NCI-H146 treated with DMSO at 0.1 percent for 48 hours (cell line): ENCODE measurements around the gene CASZ1.

Experiments
- DNase-seq: peaks from one replicate; lab custom pipeline; 2025; ENCODE audit not compliant: unreplicated experiment; lab: John Stamatoyannopoulos, UW

The CASZ1 gene

DNA sequence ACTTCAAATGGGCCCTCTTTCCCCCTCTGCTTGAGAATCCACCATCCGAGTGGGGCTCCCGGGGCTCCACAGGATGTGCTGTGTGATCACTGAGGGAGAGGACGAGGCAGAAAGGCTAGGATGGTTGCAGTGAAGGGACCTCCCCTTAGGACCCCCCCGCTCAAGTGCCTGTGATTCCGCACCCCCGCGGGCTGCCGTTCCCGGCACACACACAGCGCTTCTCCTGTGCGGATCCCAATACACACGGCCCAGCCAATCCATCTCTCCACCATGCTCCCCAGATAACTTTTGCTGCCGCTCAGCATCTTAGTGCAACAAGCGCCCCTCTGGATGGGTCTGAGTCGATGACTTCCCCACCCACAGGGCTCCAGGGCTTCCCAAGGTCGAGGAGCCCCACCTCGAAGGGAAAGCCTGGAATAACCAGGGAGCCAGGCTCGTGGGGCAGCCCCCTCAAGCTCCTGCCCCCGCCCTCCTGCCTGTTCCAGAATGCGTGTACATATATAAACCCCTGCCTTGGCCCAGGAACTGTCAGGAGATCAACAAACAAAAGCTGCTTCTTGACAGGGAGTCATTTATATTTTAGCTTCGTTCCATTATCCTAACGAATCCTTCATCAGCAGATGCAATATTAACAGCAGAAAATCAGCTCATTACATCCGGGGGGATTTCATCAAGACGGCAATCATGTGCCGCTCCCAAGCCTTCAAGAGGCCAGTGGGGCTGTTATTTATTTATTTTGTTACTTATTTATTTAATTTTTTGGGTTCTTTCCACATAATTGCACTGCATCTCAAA lies 83.7 kb downstream of the CASZ1 start:
- DNase-seq = no peak

DNA sequence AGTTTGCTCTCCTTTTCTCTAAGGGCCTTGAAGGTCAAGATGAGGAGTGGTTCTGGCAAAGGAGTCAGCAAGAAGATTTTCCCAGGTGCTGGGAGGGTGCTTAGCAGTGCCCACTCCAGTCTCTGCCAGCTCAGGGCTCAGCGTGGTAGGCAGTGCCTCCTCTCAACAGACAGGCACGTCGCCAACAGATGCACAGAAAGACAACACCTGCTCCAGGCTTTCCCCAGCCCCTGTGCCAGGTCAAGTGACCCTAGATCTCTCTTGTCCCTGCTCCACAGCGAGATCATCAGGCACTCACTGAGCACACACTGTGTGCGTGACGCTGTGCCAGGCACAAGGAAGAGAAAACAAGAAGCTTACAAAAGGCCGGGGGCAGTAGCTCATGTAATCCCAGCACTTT lies 86.0 kb downstream of the CASZ1 start:
- DNase-seq = no peak

DNA sequence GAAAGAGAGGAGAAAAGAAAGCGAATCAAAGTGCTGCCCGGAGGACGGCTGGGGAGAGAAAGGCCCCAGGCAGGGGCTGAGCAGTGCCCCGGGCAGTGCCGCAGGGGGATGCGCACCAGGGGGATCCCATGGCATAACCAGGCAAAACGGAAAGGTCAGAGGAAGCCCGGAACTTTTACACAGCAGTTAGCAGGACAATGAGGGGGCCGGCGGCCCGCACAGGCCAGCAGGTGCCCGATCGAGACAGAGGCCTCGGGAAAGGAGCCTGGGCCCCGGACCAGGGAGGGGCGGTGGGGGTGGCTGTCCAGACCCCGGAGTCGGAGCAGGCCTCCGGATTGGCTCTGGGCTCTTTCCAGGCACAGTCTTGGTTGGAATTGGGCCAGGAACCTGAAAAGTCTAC lies 86.8 kb downstream of the CASZ1 start:
- no peak for DNase-seq

DNA sequence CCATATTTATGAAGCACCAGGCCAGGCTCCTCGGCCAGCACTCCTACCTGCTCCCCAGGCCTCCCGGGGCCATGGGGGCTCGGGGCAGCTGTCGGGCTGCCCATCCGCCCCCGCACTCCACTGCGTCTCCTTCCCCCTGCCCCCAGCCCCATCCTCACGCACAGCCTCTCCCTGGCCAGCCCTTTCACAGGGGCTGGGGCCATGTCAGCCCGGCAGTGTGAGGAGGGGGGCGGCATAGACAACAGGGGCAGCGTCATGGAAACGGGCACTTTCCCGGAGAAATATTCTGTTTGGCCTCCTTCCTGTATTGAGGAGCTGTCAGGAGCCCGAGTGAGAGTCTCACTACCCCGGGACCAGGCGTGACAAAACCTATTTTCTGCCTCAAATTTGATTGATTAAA lies 87.3 kb downstream of the CASZ1 start:
- DNase-seq = no peak

DNA sequence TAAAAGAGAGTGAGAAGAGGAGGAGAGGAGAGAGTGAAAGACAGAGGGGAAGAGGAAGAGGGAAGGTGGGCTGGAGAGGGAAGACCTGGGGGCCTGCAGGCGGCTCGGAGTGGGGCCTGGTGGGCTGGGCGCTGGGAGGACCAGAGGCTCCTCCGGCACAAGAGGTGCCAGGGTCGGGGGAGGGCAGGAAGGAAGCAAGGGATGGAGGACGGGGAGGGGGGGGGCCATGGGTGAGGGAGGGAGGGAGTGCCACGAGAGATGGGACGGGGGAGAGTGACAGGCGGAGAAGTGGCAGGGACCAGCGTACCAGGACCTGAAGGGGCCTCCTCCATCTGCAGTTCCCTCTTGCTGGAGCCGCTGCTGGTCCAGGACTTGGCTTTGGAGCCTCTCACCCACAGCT lies 87.7 kb downstream of the CASZ1 start:
- no peak for DNase-seq

DNA sequence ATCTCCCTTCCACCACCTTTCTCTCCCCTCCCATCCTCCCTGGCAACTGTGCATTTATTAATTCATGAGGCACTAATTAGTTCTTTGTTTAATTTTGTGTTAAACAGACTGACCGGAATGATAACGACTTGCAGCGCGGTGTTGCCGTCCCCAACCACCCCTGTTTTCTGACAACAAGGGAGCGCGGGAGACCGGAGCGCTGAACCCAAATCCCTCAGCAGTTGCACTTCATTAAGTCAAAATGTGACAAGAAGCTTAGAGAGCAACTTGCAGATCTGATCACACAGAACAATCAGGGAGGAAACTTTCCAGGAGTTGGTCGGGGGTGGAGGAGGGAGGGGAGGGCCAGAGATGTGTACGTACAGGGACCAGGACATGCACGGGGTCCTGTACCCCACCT lies 89.2 kb downstream of the CASZ1 start:
- DNase-seq = no peak

DNA sequence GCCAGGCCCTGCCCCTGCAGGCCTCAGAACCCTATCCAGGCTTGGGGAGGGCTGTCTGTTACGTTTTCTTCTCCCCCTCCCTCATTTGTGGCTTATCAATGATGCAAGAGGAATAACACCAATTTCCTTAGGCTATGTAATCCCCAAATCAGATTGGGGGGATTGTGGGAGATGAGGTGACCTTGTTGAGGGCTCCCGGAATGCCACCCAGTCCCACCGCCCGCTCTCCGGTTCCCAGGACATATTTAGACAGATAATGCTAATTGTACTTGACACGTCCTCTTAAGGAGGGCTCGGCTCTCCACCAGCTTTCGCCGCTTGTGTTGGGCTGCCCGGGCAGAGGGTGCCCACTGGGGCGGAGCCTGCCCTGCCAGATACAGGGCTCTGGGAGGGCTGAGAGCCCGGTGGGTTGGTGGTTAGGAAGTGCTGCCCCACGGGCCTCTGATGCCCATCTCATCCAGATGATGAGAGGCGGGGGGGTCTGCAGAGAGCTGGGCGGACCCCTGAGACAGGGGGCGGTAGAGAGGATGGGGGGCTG lies 90.0 kb downstream of the CASZ1 start:
- no peak for DNase-seq

DNA sequence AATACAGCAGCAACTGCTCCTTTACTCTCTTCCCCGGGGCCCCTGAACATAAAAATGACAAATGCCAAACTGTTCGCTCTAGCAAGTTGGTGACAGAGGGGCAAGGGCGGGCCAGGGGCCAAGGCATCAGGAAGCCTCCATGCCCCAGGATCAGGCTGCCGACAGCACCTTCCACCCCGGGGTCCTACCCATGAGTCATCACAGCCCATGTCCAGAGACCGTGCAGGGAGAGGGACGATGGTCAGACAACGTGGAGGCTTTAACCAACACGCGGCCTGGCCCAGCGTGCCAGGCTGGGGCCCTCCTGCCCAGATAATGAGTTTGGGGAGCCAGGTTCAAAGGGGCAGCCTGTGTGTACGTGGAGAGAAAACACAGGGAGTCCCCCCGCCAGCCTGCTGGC lies 90.5 kb downstream of the CASZ1 start:
- DNase-seq = no peak

DNA sequence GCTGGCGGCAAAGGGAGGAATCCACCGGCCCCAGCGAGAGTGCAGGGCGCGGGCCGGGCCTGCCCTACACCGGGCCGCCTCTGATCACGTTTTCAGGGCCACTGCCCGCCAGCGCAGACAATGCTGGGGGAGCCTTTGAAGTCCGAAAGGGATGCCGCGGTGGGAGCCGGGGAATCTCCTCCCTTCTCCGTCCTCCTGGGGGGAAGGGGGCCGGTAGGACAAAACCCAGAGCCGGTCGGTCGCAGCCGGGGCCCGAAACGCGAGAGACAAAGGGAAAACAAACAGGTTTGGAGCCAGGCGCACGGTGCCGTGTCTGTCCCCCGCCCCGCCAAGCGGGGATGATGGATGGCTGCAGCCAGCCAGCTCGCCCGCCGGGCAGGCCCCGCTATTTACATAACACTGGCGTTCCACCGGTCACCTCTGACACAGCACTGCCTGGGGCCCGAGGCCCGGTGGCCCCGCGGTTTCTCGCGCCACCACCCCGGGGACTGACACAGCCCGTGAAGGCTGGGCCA lies 92.0 kb downstream of the CASZ1 start:
- no peak for DNase-seq

DNA sequence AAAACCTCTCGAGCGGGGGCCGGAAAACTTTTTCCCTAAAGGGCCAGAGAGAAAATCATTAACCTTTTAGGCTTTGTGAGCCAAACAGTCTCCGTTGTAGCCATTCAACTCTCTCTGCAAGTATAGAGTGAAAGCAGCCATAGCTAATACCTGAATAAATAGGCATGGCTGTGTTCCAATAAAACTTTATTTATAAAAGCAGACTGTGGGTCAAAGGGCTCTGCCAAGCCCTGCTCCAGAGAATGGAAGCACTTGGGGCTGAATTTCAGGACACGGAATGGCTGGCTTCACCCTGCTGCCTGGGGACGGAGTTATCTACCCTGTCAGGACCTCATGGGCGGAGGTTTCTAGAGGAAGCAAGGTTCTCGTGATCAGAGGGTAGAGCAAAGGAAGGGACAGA lies 92.7 kb downstream of the CASZ1 start:
- no peak for DNase-seq

DNA sequence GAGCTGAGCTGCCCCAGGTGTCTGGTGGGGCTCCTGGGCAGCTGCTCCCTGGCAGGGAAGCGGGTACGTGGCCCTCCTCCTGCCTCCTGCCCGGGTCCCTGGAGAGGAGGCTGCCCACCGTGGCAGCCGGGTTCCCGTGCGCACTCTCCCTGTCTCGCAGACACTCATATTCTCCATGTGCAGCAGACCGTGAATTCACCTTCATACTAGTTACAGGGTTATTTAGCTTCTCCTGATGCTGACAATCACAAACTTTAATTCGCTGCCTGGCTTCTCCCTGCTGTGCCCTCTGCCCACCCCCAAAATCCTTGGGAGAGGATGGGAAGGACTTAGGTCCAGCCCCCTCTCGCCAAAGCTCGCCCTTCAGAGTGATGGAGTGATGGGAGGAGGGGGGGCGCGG lies 95.3 kb downstream of the CASZ1 start:
- no peak for DNase-seq

DNA sequence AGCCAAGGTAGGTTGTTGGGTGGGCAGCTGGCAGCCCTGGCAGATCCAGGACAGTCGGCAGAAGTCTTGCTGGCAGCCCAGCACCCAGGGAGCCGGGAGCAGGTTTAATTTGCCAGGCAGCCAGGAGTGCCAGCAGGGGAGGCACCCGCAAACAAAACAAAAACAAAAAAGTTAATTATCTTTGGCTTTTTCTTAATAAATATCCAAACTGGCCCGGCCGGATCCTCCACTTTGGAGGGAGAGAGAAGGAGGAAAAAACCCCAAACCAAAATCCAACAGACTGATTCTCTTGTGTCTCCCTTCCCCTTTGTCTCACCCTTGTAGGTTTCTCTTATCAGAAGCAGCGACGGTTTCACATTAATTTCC lies 97.0 kb downstream of the CASZ1 start:
- DNase-seq = no peak

DNA sequence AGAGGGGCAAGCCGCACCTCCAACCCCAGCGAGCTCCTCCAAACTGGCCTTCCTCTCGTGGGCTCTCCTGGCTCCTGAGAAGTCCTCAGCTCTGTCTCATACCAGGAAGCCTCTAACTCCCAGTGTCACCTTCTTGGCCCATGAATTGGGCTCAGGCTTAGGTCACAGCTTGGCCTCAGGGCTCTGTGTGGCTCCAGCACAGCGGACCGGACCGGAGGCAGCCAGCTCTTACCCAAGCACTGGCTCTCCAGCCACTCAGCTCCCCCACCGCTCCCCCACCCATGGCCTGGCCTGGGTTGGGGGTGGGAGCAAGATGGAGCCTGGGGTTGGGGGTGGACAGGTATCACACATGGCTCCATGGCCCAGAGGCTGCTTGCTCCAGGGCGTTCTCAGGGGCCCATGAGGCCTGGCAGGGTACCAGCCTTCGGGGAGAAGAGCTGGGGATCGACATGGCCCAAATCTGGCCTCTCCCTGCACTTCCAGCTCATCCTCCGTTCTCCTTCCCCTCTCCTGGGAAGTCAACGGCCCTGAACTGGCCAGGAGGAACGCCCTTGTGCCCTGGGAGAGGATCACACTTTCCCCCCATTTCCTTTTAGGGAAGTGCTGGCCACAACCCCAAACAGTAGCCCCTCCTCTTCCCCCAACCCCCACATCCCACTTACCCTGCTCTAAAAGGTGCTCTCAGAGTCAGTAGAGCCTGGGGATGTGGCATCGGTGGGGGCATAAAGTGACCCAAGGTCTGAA lies 97.5 kb downstream of the CASZ1 start:
- no peak for DNase-seq

DNA sequence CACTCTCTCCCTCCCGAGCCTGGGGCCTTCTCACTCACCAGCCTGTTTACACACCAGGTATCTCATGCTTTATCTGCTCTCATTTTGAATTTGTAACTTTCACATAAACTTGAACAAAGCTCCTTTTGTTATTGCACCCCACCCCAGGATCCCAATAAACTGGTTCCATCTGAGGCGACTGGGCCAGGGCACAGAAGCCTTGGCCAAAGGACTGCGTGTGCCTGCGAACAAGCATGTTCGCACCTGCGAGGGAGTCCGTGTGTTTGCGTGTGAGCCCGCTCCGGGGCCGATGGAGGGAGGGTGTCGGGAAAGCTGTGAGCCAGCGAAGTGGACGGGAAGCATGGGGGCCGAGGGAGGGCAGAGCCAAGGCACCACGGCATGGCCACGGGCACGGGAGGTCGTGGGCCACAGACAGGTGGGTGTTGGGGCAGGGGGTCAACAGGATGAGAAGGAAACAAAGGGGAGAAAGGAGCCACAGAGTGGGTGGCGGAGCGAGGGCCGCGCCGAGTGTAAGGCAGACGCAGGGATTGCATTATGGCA lies 98.8 kb downstream of the CASZ1 start:
- DNase-seq = no peak

DNA sequence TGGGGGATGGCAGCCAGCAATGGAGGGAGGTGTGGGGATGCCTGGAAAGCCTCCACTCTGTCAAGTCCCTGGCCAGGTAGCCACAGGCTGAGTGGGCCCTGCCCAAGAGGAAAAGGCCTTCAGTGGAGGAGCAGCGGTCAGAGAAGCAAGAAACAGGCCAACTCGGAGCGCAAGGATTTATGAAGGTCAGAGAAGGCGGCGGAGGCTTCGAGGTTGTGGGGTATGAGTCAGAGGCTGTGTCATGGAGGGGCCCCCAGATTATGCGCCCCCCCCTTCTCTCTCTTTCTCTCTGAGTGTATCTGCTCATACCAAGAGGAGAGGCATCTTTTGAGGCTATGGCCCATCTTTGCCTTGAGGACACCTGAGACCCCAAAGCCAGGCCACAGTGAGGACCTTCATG lies 99.5 kb downstream of the CASZ1 start:
- DNase-seq = no peak

DNA sequence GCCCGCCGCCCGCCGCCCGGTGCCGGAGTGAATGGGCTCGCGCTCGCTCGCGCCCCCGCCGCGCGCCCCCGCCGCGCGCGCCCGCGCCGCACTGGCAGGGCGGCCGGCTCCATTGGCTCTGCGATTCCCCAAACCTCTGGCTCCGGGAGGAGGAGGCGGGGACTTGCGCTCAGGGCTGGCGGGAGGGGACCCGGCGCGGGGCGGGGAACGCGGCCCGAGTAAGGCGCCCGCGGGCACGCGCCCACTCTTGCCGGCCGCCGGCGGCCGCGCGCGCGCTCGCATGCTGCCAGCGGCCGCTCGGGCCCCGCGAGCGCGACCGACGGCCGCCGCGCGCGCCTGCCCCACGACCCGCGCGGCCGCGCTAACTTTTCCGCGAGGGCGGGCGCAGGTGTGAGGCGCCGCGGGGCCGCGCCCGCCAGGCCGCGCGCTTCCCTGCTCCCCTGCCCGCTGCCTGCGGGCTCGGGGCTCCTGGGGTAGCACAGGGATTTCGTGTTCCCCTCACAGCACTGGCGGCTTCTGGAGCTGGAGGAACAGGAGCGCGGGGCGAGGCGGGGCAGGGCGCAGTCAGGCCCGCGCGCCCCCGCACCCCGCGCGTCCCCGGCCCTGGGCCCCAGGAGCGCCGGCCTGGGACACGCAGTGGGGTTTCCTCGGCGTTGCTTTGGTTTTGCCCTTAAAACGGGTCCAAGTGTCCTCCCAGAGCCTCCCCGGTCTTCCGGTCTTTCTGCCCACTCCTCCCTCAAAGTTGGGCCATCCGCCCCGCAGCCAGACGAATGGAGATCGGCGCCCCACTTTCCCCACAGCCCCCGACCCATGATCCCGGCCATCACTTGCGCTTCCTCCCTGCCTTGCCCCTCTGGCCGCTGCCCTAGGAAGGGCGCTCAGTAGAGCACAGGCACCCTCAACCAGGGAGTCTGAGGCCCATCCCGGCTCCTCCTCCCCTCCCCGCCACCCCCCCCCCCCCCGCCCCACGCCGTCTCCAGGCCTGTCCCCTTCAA lies 101.5 kb downstream of the CASZ1 start:
- no peak for DNase-seq

DNA sequence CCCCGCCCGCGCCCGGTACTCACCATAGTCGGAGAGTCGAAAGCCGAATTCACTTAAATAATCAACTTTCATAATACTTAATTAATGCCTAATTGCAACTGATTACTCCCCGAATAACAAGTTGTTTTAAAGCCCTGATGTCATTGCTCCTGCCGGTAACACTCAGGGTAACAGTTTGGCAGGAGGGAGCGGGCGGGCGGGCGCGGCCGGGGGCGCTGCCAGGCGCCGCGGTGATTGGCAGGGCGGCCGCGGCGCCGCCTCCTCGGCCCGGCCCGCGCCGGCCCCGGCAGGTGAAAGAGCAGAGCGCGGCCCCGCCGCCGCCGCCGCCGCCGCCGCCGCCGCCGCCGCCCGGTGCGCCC lies 102.2 kb downstream of the CASZ1 start:
- DNase-seq = no peak

DNA sequence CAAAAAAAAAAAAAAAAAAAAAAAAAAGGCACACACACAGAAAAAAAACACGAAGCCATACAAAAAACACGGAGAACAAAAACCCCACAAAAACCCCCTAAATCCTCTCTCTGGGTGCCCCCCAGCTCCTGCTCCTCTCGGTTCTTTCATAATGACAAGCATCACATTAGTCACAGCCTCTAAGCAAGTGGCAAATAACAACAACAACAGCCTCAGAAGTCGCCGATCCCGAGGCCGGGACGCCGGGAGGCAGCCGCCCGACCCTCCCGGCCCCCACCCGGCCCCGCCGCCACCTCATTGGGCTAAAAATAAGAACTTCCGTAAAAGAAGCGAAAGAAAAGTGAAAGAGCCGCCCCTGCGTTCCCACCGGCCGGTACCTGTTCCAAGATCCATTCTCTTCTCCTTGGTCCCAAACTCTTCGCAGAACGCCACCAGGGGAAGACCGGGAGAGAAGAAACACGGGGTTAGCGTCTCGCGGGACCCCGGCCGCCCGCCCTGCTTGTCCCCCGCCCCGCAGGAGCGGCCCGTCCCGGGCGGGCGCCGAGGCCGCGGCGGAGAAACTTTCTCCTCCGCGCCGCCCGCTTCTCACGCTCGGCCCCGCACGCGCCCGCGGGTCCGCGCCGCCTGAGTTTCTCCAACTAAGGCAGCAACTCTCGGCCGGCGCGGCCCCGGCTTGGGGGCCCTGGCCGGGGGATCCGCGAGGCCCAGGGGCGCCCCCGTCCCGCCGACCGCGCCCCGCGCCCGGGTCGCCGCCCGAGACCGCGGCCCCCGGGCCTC lies 102.8 kb downstream of the CASZ1 start:
- DNase-seq = no peak

DNA sequence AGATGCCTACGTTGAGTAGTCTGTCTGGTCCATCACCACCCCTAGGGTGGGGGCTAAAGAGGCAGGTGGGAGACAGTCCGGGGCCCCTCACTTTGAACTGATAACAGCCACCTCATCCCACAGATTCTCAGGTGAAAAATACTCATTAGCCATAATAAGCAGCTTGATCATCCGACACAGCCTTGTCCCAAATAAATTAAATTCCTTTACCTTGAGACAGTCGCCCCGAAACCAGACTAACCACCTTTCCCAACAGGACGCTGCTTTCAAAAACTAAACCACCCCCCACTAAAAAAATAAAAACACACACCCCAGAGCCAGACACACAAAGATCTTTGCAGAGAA lies 103.3 kb downstream of the CASZ1 start:
- DNase-seq = no peak

DNA sequence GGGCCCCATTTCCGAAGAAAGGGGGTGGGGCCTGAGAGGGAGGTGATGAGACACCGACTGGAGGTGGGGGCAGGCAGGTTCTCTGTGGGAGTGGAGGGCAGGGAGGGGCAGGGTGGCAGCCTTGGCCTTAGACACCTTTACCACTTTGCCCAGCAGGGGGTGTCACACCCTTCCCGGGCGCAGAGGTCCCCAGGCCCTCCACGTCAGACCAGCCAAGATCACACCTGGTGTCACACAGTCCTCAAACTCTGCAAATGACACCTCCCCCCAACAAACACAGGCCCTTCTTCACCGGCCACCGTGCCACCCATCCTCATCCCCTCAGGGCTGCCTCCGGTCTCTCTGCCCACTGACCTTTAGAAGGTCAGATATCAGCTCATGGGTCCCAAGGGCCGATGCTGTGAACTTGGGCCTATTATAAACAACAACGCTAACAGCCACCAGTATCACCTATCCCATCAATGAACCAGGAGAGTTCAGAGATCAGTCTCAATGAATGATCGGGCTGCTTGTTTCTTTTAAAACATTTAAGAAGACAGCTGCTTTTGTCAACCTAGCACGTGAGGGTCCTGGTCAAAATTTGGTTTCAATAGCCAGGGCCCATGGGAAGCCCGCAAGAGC lies 103.9 kb downstream of the CASZ1 start:
- no peak for DNase-seq
